Left lung (tissue), 10 donors: Measurements from ENCODE around the gene CDX1. TPM values are rescaled to one million over a fixed set of nuclear protein-coding genes. Genes with fewer than 3 reads are reported as not detected.

ENCODE experiments used
- ATAC-seq: fragments of 200-7000 bp; cut with Tn5 transposase; one replicate; pipeline ENCODE4 v1.9.1; 2020; ENCODE audit warnings: moderate library complexity
- DNase-seq, 4 donors: peaks; one replicate each; pipeline ENCODE4 v3.0.0-alpha.2; 2013 to 2020
- H3K27ac ChIP-seq, 2 donors: fragments of 200-600 bp; sonication (generic) in 1 of 2; one replicate each; pipeline versions ENCODE4 v1.5.0 to v1.8.0; 2020 to 2021
- H3K27me3 ChIP-seq, 2 donors: fragments of 200-600 bp; sonication (generic) in 1 of 2; one replicate each; pipeline versions ENCODE4 v1.5.0 to v1.8.0; 2020 to 2021
- H3K36me3 ChIP-seq, 2 donors: fragments of 200-600 bp; sonication (generic) in 1 of 2; one replicate each; pipeline versions ENCODE4 v1.5.0 to v1.8.0; 2020 to 2021
- H3K4me1 ChIP-seq, 2 donors: fragments of 200-600 bp; one replicate each; pipeline ENCODE4 v1.8.0; 2021
- H3K4me3 ChIP-seq, 2 donors: fragments of 200-600 bp; sonication (generic) in 1 of 2; one replicate each; pipeline versions ENCODE4 v1.5.0 to v1.8.0; 2020 to 2021; ENCODE audit warnings: mild to moderate bottlenecking in 1 of 2
- H3K9me3 ChIP-seq, 2 donors: fragments of 200-600 bp; sonication (generic) in 1 of 2; one replicate each; pipeline versions ENCODE4 v1.5.0 to v1.8.0; 2020 to 2021
- CTCF ChIP-seq, 2 donors: fragments of 200-600 bp; sonication (generic) in 1 of 2; IDR thresholded peaks; one replicate each; pipeline versions ENCODE4 v1.5.0 to v1.8.0; 2021; ENCODE audit warnings: antibody characterized with exemption in 2 of 2
- intact Hi-C, 2 donors: fragments of 100-400 bp; cut with DNase I; formaldehyde crosslinking; loops; one replicate each; pipeline versions ENCODE4 v1.11.2 to v1.14.2; 2022
- polyA plus RNA-seq, 6 donors: library from polyadenylated mRNA; unstranded; fragments of 120-200 nt; gene quantifications; one replicate each; pipeline ENCODE4 v1.2.1, GENCODE V29; 2013; ENCODE audit not compliant: insufficient read length in 6 of 6
- total RNA-seq, 2 donors: library from RNA; stranded (reverse); fragmentation: NEBNext Ultra II Directional; extraction: Animal tissue kit (Norgen Biotek cat#: 25700); gene quantifications; one replicate each; pipeline ENCODE4 v1.2.1, GENCODE V29; 2021
- donor health status: DM: no; HTN: yes; CAD: no.
- donor health status: DM: no; HTN: no; CAD: no.

CDX1 gene
- total and polyA plus RNA-seq, 8 donors = 0.14 to 0.60 (median 0.34) TPM; not detected in 1

DNA sequence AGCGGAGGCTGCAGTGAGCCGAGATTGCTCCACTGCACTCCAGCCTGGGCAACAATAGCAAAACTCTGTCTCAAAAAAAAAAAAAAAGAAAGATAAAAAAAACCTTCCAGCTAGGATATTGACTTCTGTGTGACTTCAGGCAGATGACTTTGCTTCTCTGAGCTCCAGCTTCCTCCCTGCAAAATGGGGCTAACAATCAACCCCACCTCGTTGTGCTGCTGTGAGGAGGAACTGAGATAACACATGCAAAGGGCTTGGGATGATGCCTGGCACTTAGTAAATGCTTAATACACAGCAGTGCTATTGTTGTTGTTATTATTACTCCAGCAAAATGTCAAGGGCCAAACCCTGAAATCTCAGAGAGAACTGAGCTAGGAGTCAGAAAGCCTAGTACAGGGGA lies 3.5 kb upstream of the CDX1 start:
- DNase-seq = no peak
- TF ChIP-seq CTCF (IDR thresholded peaks at IDR 0.05) = no peak
- intact Hi-C loops = loop anchor here in 1 of 2 donors (5.0 kb wide), 1 partner anchor 54 kb away; no protein-coding TSS in a partner anchor
- no peaks in the 10 kb centered on the region for H3K4me1 ChIP-seq
- peaks cover 9 to 29% of the 10 kb centered on the region in 2 donors for H3K27me3 ChIP-seq
- H3K27ac ChIP-seq = no peak overlapping the region
- no peaks in the 10 kb centered on the region for H3K36me3 ChIP-seq
- no peaks in the 10 kb centered on the region for H3K9me3 ChIP-seq
- ATAC-seq = no peak
- no peak overlapping the region for H3K4me3 ChIP-seq

- peak; percentile 8 for ATAC-seq
- H3K27me3 ChIP-seq = peaks cover 9 to 34% of the 10 kb centered on the region in 2 donors
- H3K4me1 ChIP-seq = no peaks in the 10 kb centered on the region
- no peak overlapping the region for H3K4me3 ChIP-seq
- DNase-seq = peak in 3 of 4 donors; percentile 55 to 84 (median 68)
- H3K36me3 ChIP-seq = no peaks in the 10 kb centered on the region
- no peak overlapping the region for H3K27ac ChIP-seq
- intact Hi-C loops = loop anchor here in 1 of 2 donors (5.0 kb wide), 1 partner anchor 54 kb away; no protein-coding TSS in a partner anchor
- no peak for TF ChIP-seq CTCF (IDR thresholded peaks at IDR 0.05)
- H3K9me3 ChIP-seq = no peaks in the 10 kb centered on the region
These were observed 3.0 kb upstream of the CDX1 start for GRCh38 chr5:150163547-150164059.

DNA sequence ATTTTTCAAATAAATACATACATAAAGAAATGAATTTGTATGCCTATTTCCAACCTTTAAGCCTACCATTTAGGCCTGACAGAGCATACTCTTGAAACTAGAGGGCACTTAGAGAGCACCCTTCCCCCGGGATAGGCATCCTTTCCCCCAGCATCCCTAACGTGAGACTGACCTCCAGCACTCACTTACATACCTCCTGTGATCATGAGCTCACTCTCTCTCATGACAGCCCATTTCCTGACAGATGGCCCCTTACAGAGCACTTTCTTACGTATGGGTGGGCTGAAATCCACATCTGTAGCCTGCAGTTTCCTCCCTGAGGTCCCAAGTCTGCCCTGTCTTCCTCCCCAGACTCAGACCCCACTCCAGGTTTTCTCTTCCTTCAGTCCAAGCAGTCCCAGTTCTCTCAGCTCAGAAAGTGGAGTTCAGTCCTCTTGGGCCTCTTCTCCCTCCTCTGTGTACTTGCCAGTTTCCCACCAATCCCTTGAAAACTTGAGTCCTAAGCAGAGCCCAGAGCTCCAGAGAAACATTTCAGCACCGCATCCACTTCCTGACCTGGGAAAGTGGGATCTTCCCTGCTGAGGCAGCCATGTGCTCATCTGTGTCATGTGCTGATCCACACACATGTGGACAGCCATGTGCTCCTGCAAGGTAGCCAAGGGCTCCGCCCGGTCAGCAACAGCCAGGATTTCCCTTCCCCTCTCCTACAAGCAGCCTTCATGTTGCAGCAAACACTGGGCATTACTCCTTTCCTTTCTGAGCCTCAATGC lies 2.2 kb upstream of the CDX1 start:
- H3K36me3 ChIP-seq = no peaks in the 10 kb centered on the region
- no peak overlapping the region for H3K27ac ChIP-seq
- no peak for DNase-seq
- no peak overlapping the region for H3K4me3 ChIP-seq
- H3K27me3 ChIP-seq = peaks cover 9 to 42% of the 10 kb centered on the region in 2 donors
- ATAC-seq = no peak
- no peaks in the 10 kb centered on the region for H3K4me1 ChIP-seq
- intact Hi-C loops = loop anchor here in 1 of 2 donors (5.0 kb wide), 1 partner anchor 53 kb away; no protein-coding TSS in a partner anchor
- no peaks in the 10 kb centered on the region for H3K9me3 ChIP-seq
- TF ChIP-seq CTCF (IDR thresholded peaks at IDR 0.05) = no peak

- no peak overlapping the region for H3K4me3 ChIP-seq
- no peaks in the 10 kb centered on the region for H3K36me3 ChIP-seq
These were observed 435 bp upstream of the CDX1 start for GRCh38 chr5:150166037-150166649.

More at GRCh38 chr5:150166037-150166649, 435 bp upstream of the CDX1 start:
- DNase-seq = no peak
- ATAC-seq = no peak
- no peaks in the 10 kb centered on the region for H3K4me1 ChIP-seq
- H3K9me3 ChIP-seq = no peaks in the 10 kb centered on the region
- no peak for TF ChIP-seq CTCF (IDR thresholded peaks at IDR 0.05)
- intact Hi-C loops = no loop called here
- H3K27me3 ChIP-seq = peaks cover 9 to 57% of the 10 kb centered on the region in 2 donors
- no peak overlapping the region for H3K27ac ChIP-seq
